Endothelial cell of umbilical vein (primary cell): Measurements from ENCODE around the gene RBSN.

Experiments
- FOS ChIP-seq: IDR thresholded peaks from 2 replicates; pipeline ENCODE4 v1.6.1; 2011; ENCODE audit warnings: mild to moderate bottlenecking, low read length, moderate library complexity, borderline replicate concordance; ENCODE audit not compliant: insufficient read depth
- TF ChIP-seq, protein P1 (sequence below), 2 donors: IDR thresholded peaks; 1 replicate in 1 of 2; 2 replicates in 1 of 2; pipeline ENCODE4 v1.5.1; 2011; ENCODE audit warnings: low read length in 2 of 2, mild to moderate bottlenecking in 2 of 2, moderate library complexity in 2 of 2, control low read depth in 1 of 2, inconsistent platforms in 1 of 2, low read depth in 1 of 2; ENCODE audit not compliant: insufficient read depth in 1 of 2; ENCODE audit errors: extremely low read depth in 1 of 2

- TF ChIP-seq, protein P1, sequence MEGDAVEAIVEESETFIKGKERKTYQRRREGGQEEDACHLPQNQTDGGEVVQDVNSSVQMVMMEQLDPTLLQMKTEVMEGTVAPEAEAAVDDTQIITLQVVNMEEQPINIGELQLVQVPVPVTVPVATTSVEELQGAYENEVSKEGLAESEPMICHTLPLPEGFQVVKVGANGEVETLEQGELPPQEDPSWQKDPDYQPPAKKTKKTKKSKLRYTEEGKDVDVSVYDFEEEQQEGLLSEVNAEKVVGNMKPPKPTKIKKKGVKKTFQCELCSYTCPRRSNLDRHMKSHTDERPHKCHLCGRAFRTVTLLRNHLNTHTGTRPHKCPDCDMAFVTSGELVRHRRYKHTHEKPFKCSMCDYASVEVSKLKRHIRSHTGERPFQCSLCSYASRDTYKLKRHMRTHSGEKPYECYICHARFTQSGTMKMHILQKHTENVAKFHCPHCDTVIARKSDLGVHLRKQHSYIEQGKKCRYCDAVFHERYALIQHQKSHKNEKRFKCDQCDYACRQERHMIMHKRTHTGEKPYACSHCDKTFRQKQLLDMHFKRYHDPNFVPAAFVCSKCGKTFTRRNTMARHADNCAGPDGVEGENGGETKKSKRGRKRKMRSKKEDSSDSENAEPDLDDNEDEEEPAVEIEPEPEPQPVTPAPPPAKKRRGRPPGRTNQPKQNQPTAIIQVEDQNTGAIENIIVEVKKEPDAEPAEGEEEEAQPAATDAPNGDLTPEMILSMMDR (IDR thresholded peaks at IDR 0.05; ENCODE audit: extremely low read depth in 1 of 2, insufficient read depth in 1 of 2, low read depth in 1 of 2, low read length in 2 of 2): no peak
- TF ChIP-seq FOS: no peak
Measured at GRCh38 chr3:15042936-15043335, 56.0 kb downstream of the RBSN start.
